ENCODE results near the gene ABHD10. TPM values are rescaled to one million over a fixed set of nuclear protein-coding genes. Genes with fewer than 3 reads are reported as not detected.

ABHD10 gene
- total RNA-seq, 6 experiments from 2014 or later = 16.7 to 25.2 (median 20.8) TPM

DNA sequence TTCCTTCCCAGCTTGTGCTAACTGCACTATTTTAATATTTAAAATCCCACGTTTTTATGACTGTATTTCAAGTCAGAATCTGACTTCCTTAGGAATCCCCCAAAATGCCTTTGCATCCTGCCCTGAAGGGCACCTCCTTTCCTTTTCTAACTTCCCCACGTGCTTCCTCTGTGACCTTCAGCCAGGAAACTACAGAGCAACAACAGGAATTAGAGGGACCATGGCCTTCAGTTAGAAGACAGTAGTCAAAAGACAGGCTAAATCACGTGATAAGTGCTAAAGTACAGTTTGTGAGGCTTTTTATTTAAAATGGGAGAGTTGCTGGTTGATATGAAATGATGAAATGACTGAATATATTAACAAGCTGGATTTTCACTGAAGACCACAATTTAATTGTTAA is 11.8 kb upstream of the ABHD10 start:
- peak; percentile 52 to 76 (median 60) for ATAC-seq
- intact Hi-C loops (cut with DNase I) = loop anchor here in 1 of 2 donors (5.0 kb wide), 1 partner anchor 250 kb away; no protein-coding TSS in a partner anchor
- TF ChIP-seq POLR2A (IDR thresholded peaks at IDR 0.05) = no peak
- TF ChIP-seq, protein P1, sequence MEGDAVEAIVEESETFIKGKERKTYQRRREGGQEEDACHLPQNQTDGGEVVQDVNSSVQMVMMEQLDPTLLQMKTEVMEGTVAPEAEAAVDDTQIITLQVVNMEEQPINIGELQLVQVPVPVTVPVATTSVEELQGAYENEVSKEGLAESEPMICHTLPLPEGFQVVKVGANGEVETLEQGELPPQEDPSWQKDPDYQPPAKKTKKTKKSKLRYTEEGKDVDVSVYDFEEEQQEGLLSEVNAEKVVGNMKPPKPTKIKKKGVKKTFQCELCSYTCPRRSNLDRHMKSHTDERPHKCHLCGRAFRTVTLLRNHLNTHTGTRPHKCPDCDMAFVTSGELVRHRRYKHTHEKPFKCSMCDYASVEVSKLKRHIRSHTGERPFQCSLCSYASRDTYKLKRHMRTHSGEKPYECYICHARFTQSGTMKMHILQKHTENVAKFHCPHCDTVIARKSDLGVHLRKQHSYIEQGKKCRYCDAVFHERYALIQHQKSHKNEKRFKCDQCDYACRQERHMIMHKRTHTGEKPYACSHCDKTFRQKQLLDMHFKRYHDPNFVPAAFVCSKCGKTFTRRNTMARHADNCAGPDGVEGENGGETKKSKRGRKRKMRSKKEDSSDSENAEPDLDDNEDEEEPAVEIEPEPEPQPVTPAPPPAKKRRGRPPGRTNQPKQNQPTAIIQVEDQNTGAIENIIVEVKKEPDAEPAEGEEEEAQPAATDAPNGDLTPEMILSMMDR (IDR thresholded peaks at IDR 0.05) = no peak
- Histone ChIP-seq H3K4me1 (peaks cover 0 to 14% (median 2%) of the 10 kb centered on the region in 4 donors), H3K27me3 (no peaks in the 10 kb centered on the region), H3K4me3 (no peak overlapping the region), H3K36me3 (peaks cover 0 to 13% (median 0%) of the 10 kb centered on the region in 4 donors), H3K9me3 (no peaks in the 10 kb centered on the region), H3K27ac (peak overlapping the region; percentile 26 to 44 (median 34))
- DNase-seq = no peak
- 5% methylated on average over 3 of the region's 3 CpGs for WGBS (ENCODE audit: insufficient coverage, low coverage, low lambda C conversion rate, missing lambda C conversion rate)

DNA sequence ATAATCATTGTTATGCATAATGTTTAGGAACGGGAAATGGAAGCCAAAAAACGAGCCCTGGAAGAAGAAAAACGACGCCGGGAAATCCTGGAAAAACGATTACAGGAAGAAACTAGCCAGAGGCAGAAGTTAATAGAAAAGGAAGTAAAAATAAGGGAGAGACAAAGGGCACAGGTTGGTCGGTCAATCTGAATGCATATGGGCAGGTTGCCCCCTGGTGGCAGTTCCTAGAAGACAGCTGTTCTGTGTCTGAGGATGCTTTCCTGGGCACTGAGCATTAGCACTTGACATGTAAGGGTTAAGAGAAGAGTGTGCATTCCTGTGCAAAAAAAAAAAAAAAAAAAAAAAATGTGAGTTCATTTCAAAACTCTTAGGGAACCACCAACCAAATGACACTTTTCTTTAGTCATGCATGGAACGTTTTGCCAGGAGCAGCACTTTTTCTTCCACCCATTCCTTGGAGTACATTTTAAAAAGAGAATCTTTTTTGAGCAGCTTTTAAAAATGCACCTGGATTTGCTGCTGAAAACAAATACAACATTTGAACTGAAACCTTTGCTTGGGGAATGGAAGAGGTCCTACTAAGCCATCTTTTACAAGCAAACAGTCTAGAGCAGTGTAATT is 11.1 kb upstream of the ABHD10 start:
- H3K9me3 ChIP-seq = no peaks in the 10 kb centered on the region
- peaks cover 0 to 7% (median 0%) of the 10 kb centered on the region in 4 donors for H3K36me3 ChIP-seq
- DNase-seq = peak; percentile 77 to 84 (median 79)
- TF ChIP-seq, protein P1 (IDR thresholded peaks at IDR 0.05) = peak; percentile 83 to 88 (median 84)
- no peak for TF ChIP-seq POLR2A (IDR thresholded peaks at IDR 0.05)
- ATAC-seq = peak; percentile 95 to 98 (median 97)
- no peak overlapping the region for H3K4me3 ChIP-seq
- H3K4me1 ChIP-seq = peaks cover 0 to 14% (median 2%) of the 10 kb centered on the region in 4 donors
- H3K27ac ChIP-seq = peak overlapping the region; percentile 26 to 44 (median 34)
- WGBS (ENCODE audit: insufficient coverage, low coverage, low lambda C conversion rate, missing lambda C conversion rate) = 5% methylated on average over 8 of the region's 8 CpGs
- intact Hi-C loops (cut with DNase I) = loop anchor here in 1 of 2 donors (5.0 kb wide), 1 partner anchor 250 kb away; no protein-coding TSS in a partner anchor
- H3K27me3 ChIP-seq = no peaks in the 10 kb centered on the region

DNA sequence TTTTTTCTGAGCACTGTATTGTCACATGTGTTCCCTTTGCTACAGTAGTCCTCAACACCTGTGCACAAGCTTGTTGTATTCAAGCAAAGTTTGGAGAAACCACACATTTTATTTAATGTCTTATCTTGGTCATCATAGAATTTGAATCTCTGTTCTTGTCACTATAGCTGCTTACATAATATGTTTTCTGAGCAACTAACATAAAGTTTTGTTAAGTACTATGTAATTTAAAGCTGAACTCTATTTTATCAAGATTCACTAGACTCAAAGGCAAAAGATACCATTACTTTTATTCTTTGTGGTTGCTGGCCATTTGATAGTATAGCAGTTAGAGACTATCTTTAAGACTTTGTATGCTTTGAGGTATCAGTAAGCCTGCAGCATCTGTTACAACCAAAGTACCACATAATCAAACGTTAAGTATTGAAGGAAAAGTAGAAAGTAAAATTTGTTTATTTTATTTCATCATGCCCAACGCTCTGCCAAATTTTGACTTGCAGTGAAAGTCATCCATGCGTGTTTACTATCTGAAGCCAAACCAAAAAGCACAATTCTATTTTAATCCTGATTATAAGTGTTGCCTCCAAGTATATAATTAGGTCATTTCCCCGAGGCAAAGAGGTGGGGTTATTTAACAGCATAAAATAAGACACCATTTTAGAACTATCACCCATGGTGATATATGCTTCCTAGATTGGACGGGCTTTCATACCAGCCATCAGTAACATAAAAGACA is 10.3 kb upstream of the ABHD10 start:
- intact Hi-C loops (cut with DNase I) = loop anchor here in 1 of 2 donors (5.0 kb wide), 1 partner anchor 251 kb away; no protein-coding TSS in a partner anchor
- 33% methylated on average over 5 of the region's 5 CpGs for WGBS (ENCODE audit: insufficient coverage, low coverage, low lambda C conversion rate, missing lambda C conversion rate)
- Histone ChIP-seq H3K36me3 (peaks cover 0 to 4% (median 0%) of the 10 kb centered on the region in 4 donors), H3K27ac (peak overlapping the region in 1 of 3 donors; percentile 20), H3K4me3 (no peak overlapping the region), H3K9me3 (no peaks in the 10 kb centered on the region), H3K4me1 (peaks cover 0 to 14% (median 2%) of the 10 kb centered on the region in 4 donors), H3K27me3 (no peaks in the 10 kb centered on the region)
- TF ChIP-seq, protein P1 (IDR thresholded peaks at IDR 0.05) = no peak
- no peak for TF ChIP-seq POLR2A (IDR thresholded peaks at IDR 0.05)
- ATAC-seq (peak in 3 of 4 donors; percentile 22 to 61 (median 44)), DNase-seq (no peak)

DNA sequence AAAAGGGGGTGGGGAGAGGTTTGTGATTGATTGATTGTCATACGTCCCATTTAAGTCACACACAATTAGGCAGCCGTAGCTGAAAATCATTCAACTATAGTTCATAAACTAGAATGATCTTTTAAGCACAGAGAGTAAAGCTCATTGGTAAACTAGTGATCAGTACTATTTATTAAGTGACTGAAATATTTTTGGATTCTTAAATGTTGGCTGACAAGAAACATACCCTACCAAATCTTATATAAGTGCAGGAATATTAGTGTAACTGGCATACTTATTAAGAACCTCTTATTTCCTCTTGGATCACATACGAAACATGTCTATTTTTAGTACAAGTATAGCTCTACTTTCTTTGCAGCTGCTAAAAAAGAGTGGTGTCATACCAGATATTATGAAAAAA is 8.4 kb upstream of the ABHD10 start:
- TF ChIP-seq, protein P1 (IDR thresholded peaks at IDR 0.05) = no peak
- no peak for TF ChIP-seq POLR2A (IDR thresholded peaks at IDR 0.05)
- no peak overlapping the region for H3K4me3 ChIP-seq
- no peaks in the 10 kb centered on the region for H3K27me3 ChIP-seq
- H3K36me3 ChIP-seq = no peaks in the 10 kb centered on the region
- ATAC-seq = no peak
- intact Hi-C loops (cut with DNase I) = no loop called here
- H3K4me1 ChIP-seq = peaks cover 0 to 14% (median 2%) of the 10 kb centered on the region in 4 donors
- no peak for DNase-seq
- H3K9me3 ChIP-seq = no peaks in the 10 kb centered on the region
- WGBS (ENCODE audit: insufficient coverage, low coverage, low lambda C conversion rate, missing lambda C conversion rate) = 84% methylated on average over 3 of the region's 3 CpGs
- H3K27ac ChIP-seq = no peak overlapping the region

Measured in right lobe of liver (tissue), 6 donors.